ENCODE results near the gene MT1E.
A peak's percentile ranks its signal among the peaks of the same experiment; 100 is the strongest.
"Not testable (repeated sequence)": the region's sequence is repeated elsewhere in the genome, so short reads cannot be mapped to it uniquely, and the experiment has no call there.

Gene MT1E

DNA sequence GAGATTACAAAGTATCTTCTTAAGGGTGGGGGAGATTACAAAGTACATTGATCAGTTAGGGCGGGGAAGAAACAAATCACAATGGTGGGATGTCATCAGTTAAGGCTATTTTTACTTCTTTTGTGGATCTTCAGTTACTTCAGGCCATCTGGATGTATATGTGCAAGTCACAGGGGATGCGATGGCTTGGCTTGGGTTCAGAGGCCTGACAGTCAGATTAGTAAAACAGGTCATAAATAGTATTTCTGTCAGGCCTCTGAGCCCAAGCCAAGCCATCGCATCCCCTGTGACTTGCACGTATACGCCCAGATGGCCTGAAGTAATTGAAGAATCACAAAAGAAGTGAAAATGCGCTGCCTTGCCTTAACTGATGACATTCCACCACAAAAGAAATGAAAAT lies 49.0 kb downstream of the MT1E start:
- not testable (repeated sequence) for DNase-seq

DNA sequence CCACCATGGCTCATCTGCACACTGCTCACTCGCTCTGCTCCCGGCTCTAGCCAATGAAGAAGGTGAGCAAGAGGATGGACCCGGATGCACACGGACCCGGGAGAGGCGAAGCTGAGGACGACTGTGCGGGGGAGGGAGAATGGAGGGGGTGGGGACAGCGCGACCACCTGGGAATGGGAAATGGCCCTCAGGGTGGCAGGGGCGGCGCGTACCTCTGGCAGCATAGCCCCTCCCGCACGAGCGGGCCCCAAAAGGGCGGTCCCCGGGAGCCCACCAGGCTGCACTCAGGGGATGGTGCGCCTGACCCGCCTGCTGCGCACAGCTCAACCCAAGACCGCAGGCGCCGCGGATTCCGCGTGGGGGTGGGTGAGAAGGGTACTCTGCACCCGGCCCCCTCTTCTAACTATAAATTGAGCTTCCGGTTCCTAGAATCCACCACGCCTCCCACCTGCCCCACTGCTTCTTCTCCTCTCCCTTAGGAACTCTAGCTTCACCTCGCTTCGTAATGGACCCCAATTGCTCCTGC lies 50.2 kb downstream of the MT1E start:
- peak; percentile 36 for DNase-seq

Measured in effector CD8-positive, alpha-beta T cell (primary cell).